ENCODE data around the gene PEX10. TPM values are rescaled to one million over a fixed set of nuclear protein-coding genes. Genes with fewer than 3 reads are reported as not detected.

PEX10 gene
- polyA plus RNA-seq, 1 donor from 2014 or later, result 30.1 TPM

DNA sequence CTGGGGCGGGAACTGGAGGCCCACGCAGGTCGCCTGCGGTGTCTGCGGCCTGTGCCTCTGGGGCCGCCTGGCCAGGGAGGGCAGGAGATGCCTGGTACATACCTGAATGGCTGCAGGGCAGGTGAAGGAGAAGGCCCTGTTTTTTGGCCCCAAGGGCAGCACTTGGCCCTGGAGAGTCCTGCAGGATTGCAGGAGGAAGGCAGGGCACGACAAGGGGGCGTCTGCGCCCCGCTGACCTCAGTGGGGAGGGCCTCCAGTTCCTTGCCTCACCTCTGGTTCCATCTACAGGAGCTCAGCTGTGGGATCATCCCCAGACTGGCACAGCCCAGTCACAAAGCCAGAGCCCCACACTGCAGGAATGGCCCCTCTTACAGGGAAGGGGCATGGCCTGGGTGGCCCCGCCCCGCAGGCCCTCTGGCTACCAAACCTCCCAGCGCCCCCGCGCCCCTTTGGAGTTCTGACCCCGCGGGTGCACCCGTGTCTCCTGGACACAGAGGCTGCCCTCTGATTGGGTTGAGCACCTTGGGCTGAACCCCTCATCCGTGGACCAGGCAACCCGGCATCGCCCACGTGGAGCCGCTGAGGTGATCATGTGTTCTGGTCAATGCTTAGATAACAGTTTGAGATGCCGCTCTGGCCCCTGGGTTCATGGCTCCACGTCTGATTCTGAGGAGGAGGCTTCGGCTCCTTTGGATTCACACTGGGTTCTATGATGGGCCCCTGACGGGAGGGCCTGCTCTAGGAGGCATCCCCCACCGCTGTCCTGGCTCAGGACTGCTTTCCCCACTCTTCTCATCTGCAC lies 1.3 kb upstream of the PEX10 start:
- Histone ChIP-seq H3K79me2 (replicated peaks; ENCODE audit: insufficient read depth, low read length) (no peaks in the 10 kb centered on the region), H4K20me1 (ENCODE audit: insufficient read depth) (no peaks in the 10 kb centered on the region), H2AFZ (ENCODE audit: low read depth, low read length) (no peak overlapping the region), H3K9me2 (ENCODE audit: insufficient read depth, low read length) (no peaks in the 10 kb centered on the region), H3K36me3 (ENCODE audit: insufficient read depth, low read length) (no peaks in the 10 kb centered on the region), H3K4me2 (ENCODE audit: low read length) (peak overlapping the region; percentile 49), H3K4me3 (ENCODE audit: low read length) (peak overlapping the region; percentile 97), H3K27me3 (ENCODE audit: insufficient read depth, low read depth, low read length) (no peaks in the 10 kb centered on the region), H3K9ac (ENCODE audit: low read length) (peak overlapping the region; percentile 82), H3K9me3 (ENCODE audit: low read length) (no peaks in the 10 kb centered on the region), H3K27ac (ENCODE audit: low read length) (no peak overlapping the region), H3F3A (ENCODE audit: insufficient read depth, low read length, poor library complexity, severe bottlenecking) (no peaks in the 10 kb centered on the region)
- TF ChIP-seq TAF1 (IDR thresholded peaks at IDR 0.05; ENCODE audit: low read depth) (no peak), SMC3 (conservative IDR thresholded peaks at IDR 0.05; ENCODE audit: poor library complexity) (no peak), RAD21 (conservative IDR thresholded peaks at IDR 0.05) (no peak), EP300 (conservative IDR thresholded peaks at IDR 0.05; ENCODE audit: poor library complexity, severe bottlenecking) (no peak), EZH2 (IDR thresholded peaks at IDR 0.05; ENCODE audit: borderline replicate concordance, insufficient read depth, low read length, poor library complexity, severe bottlenecking) (no peak), POLR2AphosphoS5 (IDR thresholded peaks at IDR 0.05) (no peak), MXI1 (conservative IDR thresholded peaks at IDR 0.05; ENCODE audit: poor library complexity, severe bottlenecking) (no peak)
- TF ChIP-seq, protein P1, sequence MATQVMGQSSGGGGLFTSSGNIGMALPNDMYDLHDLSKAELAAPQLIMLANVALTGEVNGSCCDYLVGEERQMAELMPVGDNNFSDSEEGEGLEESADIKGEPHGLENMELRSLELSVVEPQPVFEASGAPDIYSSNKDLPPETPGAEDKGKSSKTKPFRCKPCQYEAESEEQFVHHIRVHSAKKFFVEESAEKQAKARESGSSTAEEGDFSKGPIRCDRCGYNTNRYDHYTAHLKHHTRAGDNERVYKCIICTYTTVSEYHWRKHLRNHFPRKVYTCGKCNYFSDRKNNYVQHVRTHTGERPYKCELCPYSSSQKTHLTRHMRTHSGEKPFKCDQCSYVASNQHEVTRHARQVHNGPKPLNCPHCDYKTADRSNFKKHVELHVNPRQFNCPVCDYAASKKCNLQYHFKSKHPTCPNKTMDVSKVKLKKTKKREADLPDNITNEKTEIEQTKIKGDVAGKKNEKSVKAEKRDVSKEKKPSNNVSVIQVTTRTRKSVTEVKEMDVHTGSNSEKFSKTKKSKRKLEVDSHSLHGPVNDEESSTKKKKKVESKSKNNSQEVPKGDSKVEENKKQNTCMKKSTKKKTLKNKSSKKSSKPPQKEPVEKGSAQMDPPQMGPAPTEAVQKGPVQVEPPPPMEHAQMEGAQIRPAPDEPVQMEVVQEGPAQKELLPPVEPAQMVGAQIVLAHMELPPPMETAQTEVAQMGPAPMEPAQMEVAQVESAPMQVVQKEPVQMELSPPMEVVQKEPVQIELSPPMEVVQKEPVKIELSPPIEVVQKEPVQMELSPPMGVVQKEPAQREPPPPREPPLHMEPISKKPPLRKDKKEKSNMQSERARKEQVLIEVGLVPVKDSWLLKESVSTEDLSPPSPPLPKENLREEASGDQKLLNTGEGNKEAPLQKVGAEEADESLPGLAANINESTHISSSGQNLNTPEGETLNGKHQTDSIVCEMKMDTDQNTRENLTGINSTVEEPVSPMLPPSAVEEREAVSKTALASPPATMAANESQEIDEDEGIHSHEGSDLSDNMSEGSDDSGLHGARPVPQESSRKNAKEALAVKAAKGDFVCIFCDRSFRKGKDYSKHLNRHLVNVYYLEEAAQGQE (IDR thresholded peaks at IDR 0.05; ENCODE audit: borderline replicate concordance), result no peak
- TF ChIP-seq, protein P2, sequence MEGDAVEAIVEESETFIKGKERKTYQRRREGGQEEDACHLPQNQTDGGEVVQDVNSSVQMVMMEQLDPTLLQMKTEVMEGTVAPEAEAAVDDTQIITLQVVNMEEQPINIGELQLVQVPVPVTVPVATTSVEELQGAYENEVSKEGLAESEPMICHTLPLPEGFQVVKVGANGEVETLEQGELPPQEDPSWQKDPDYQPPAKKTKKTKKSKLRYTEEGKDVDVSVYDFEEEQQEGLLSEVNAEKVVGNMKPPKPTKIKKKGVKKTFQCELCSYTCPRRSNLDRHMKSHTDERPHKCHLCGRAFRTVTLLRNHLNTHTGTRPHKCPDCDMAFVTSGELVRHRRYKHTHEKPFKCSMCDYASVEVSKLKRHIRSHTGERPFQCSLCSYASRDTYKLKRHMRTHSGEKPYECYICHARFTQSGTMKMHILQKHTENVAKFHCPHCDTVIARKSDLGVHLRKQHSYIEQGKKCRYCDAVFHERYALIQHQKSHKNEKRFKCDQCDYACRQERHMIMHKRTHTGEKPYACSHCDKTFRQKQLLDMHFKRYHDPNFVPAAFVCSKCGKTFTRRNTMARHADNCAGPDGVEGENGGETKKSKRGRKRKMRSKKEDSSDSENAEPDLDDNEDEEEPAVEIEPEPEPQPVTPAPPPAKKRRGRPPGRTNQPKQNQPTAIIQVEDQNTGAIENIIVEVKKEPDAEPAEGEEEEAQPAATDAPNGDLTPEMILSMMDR (IDR thresholded peaks at IDR 0.05; ENCODE audit: poor library complexity, severe bottlenecking), result no peak

DNA sequence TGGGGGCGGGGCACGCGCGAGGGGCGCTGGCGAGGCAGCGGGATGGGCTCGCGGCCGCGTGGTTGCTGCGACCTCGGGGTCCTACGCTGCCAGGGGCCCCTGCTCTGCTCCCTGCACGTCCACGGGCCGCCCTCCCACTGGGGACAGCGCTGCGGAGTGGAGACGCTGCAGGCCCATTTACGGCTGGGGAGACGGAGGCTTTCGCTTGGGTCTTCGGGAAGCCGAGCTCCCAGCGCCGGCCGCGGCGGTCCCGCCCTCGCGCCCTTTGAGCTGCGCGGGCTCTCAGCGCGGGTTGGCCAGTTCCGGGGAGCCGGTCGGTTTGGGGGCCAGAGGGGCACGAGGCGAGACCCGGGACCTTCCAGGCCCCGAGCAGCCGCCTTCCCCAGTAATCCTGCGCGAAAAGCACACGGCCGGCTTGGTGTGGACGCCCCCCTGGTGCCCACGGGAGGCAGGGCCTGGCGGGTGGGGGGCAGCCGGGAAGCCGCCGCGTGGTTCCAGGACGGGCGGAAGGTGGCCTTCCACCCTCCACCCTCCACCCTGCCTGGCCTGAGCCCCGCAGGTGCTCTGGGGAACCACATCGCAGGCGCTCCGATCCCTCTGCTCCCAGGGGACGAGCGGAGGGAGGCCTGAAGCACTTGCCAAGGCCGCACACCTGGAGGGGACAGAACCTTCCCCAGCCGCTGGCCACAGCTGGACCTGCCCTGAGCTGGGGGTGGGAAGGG lies 570 bp upstream of the PEX10 start:
- no peaks in the 10 kb centered on the region for H3K27me3 ChIP-seq (ENCODE audit: insufficient read depth, low read depth, low read length)
- no peaks in the 10 kb centered on the region for H3K9me2 ChIP-seq (ENCODE audit: insufficient read depth, low read length)
- H3K27ac ChIP-seq (ENCODE audit: low read length), result peak overlapping the region; percentile 34
- no peak for TF ChIP-seq SMC3 (conservative IDR thresholded peaks at IDR 0.05; ENCODE audit: poor library complexity)
- TF ChIP-seq EP300 (conservative IDR thresholded peaks at IDR 0.05; ENCODE audit: poor library complexity, severe bottlenecking), result no peak
- TF ChIP-seq TAF1 (IDR thresholded peaks at IDR 0.05; ENCODE audit: low read depth), result no peak
- no peak for TF ChIP-seq POLR2AphosphoS5 (IDR thresholded peaks at IDR 0.05)
- no peak for TF ChIP-seq EZH2 (IDR thresholded peaks at IDR 0.05; ENCODE audit: borderline replicate concordance, insufficient read depth, low read length, poor library complexity, severe bottlenecking)
- TF ChIP-seq RAD21 (conservative IDR thresholded peaks at IDR 0.05), result peak; percentile 42
- TF ChIP-seq, protein P1 (IDR thresholded peaks at IDR 0.05; ENCODE audit: borderline replicate concordance), result no peak
- no peak for TF ChIP-seq MXI1 (conservative IDR thresholded peaks at IDR 0.05; ENCODE audit: poor library complexity, severe bottlenecking)
- TF ChIP-seq, protein P2 (IDR thresholded peaks at IDR 0.05; ENCODE audit: poor library complexity, severe bottlenecking), result peak; percentile 22
- H4K20me1 ChIP-seq (ENCODE audit: insufficient read depth), result no peaks in the 10 kb centered on the region
- peak overlapping the region; percentile 97 for H3K4me3 ChIP-seq (ENCODE audit: low read length)
- no peaks in the 10 kb centered on the region for H3K36me3 ChIP-seq (ENCODE audit: insufficient read depth, low read length)
- H3K9ac ChIP-seq (ENCODE audit: low read length), result peak overlapping the region; percentile 82
- no peaks in the 10 kb centered on the region for H3K9me3 ChIP-seq (ENCODE audit: low read length)
- H3K79me2 ChIP-seq (replicated peaks; ENCODE audit: insufficient read depth, low read length), result no peaks in the 10 kb centered on the region
- H2AFZ ChIP-seq (ENCODE audit: low read depth, low read length), result peak overlapping the region; percentile 42
- H3F3A ChIP-seq (ENCODE audit: insufficient read depth, low read length, poor library complexity, severe bottlenecking), result no peaks in the 10 kb centered on the region
- peak overlapping the region; percentile 49 for H3K4me2 ChIP-seq (ENCODE audit: low read length)

Measured in neural cell (in vitro differentiated cells).